ENCODE measurements around the gene STRN4. TPM values are rescaled to one million over a fixed set of nuclear protein-coding genes. Genes with fewer than 3 reads are reported as not detected.

STRN4 gene
- polyA plus RNA-seq, 3 donors = 37.5 to 239 (median 48.0) TPM

- peaks cover 64% of the 10 kb centered on the region for H3K4me1 Mint-ChIP-seq
- no peak overlapping the region for H3K4me3 Mint-ChIP-seq
- 95% methylated on average over 6 of the region's 7 CpGs for WGBS (ENCODE audit: insufficient coverage)
- no peak for DNase-seq
- H2AFZ ChIP-seq (ENCODE audit: insufficient read depth, low read depth, low read length, poor library complexity, severe bottlenecking) = no peak overlapping the region
- H3K27ac Mint-ChIP-seq = peak overlapping the region in 3 of 7 donors; percentile 50 to 77 (median 71)
- H3K4me2 ChIP-seq (replicated peaks; ENCODE audit: extremely low read depth, low read length, poor library complexity, severe bottlenecking) = no peak overlapping the region
- H3K4me3 ChIP-seq (replicated peaks in 1 of 3; ENCODE audit: low read depth in 2 of 3, low read length in 3 of 3) = no peak overlapping the region
- no peak overlapping the region for H3K27ac ChIP-seq (ENCODE audit: low read depth in 1 of 2, low read length in 2 of 2)
- H3K9ac ChIP-seq (ENCODE audit: insufficient read depth, low read length, poor library complexity, severe bottlenecking) = no peak overlapping the region
- H3K9me3 ChIP-seq (replicated peaks in 1 of 2; ENCODE audit: control insufficient read depth in 1 of 2, insufficient read depth in 1 of 2, low read length in 2 of 2) = no peaks in the 10 kb centered on the region
- H3K9me3 Mint-ChIP-seq = peaks cover 0 to 2% (median 0%) of the 10 kb centered on the region in 7 donors
- intact Hi-C loops (cut with micrococcal nuclease) = loop anchor here (2.0 to 5.0 kb wide), 4 partner anchors 13 to 112 kb away; partner anchors contain the start of gene PRKD2 (in 1 of the 2)
- H3K79me2 ChIP-seq (ENCODE audit: insufficient read depth, low read length) = peaks cover 40% of the 10 kb centered on the region
- H3K27me3 ChIP-seq (ENCODE audit: control insufficient read depth in 2 of 2, insufficient read depth in 2 of 2, low read length in 2 of 2) = no peaks in the 10 kb centered on the region
- peaks cover 79% of the 10 kb centered on the region for H4K20me1 ChIP-seq (ENCODE audit: insufficient read depth, low read length)
- H3K4me1 ChIP-seq (ENCODE audit: control insufficient read depth in 1 of 2, insufficient read depth in 2 of 2, low read length in 2 of 2) = peaks cover 59 to 64% of the 10 kb centered on the region in 2 donors
- H3K27me3 Mint-ChIP-seq (ENCODE audit: low read depth in 3 of 3) = peaks cover 2% of the 10 kb centered on the region in 3 donors
- no peak for TF ChIP-seq CTCF (IDR thresholded peaks at IDR 0.05)
- peaks cover 70 to 79% of the 10 kb centered on the region in 2 donors for H3K36me3 Mint-ChIP-seq
- peaks cover 60 to 68% of the 10 kb centered on the region in 2 donors for H3K36me3 ChIP-seq (replicated peaks in 1 of 2; ENCODE audit: control insufficient read depth in 1 of 2, insufficient read depth in 2 of 2, low read length in 2 of 2)
These were observed 16.6 kb downstream of the STRN4 start for GRCh38 chr19:46729696-46730095.

- Histone ChIP-seq H3K9ac (ENCODE audit: insufficient read depth, low read length, poor library complexity, severe bottlenecking) (no peak overlapping the region), H3K9me3 (replicated peaks in 1 of 2; ENCODE audit: control insufficient read depth in 1 of 2, insufficient read depth in 1 of 2, low read length in 2 of 2) (no peaks in the 10 kb centered on the region), H3K27ac (ENCODE audit: low read depth in 1 of 2, low read length in 2 of 2) (no peak overlapping the region), H4K20me1 (ENCODE audit: insufficient read depth, low read length) (peaks cover 85% of the 10 kb centered on the region), H3K36me3 (replicated peaks in 1 of 2; ENCODE audit: control insufficient read depth in 1 of 2, insufficient read depth in 2 of 2, low read length in 2 of 2) (peaks cover 68 to 77% of the 10 kb centered on the region in 2 donors), H2AFZ (ENCODE audit: insufficient read depth, low read depth, low read length, poor library complexity, severe bottlenecking) (no peak overlapping the region), H3K4me3 (replicated peaks in 1 of 3; ENCODE audit: low read depth in 2 of 3, low read length in 3 of 3) (no peak overlapping the region), H3K4me2 (replicated peaks; ENCODE audit: extremely low read depth, low read length, poor library complexity, severe bottlenecking) (peak overlapping the region; percentile 7), H3K27me3 (ENCODE audit: control insufficient read depth in 2 of 2, insufficient read depth in 2 of 2, low read length in 2 of 2) (no peaks in the 10 kb centered on the region), H3K4me1 (ENCODE audit: control insufficient read depth in 1 of 2, insufficient read depth in 2 of 2, low read length in 2 of 2) (peaks cover 50 to 55% of the 10 kb centered on the region in 2 donors), H3K79me2 (ENCODE audit: insufficient read depth, low read length) (peaks cover 40% of the 10 kb centered on the region)
- Mint-ChIP-seq H3K4me1 (peaks cover 55% of the 10 kb centered on the region), H3K27me3 (ENCODE audit: low read depth in 3 of 3) (peaks cover 2% of the 10 kb centered on the region in 3 donors), H3K36me3 (peaks cover 76 to 87% of the 10 kb centered on the region in 2 donors), H3K4me3 (no peak overlapping the region), H3K27ac (peak overlapping the region in 4 of 7 donors; percentile 12 to 73 (median 24)), H3K9me3 (peaks cover 0 to 2% (median 0%) of the 10 kb centered on the region in 7 donors)
- 44% methylated on average over 18 of the region's 20 CpGs for WGBS (ENCODE audit: insufficient coverage)
- TF ChIP-seq CTCF (IDR thresholded peaks at IDR 0.05) = peak; percentile 99
- intact Hi-C loops (cut with micrococcal nuclease) = loop anchor here (1.0 to 2.0 kb wide), 2 partner anchors 14 to 25 kb away; no protein-coding TSS in a partner anchor
- peak; percentile 59 to 69 (median 69) for DNase-seq
These were observed 17.4 kb downstream of the STRN4 start for GRCh38 chr19:46728693-46729339.

Measured in CD14-positive monocyte (primary cell).